Testis (tissue), 3 donors: ENCODE results near the gene FBXW8. TPM values are rescaled to one million over a fixed set of nuclear protein-coding genes. Genes with fewer than 3 reads are reported as not detected.

Source experiments
- DNase-seq: peaks from one replicate; pipeline ENCODE4 v3.0.0-alpha.2; 2019
- H3K27ac ChIP-seq, 2 donors: fragments of 200-600 bp; sonication (generic); one replicate each; pipeline ENCODE4 v1.5.1; 2019
- H3K27me3 ChIP-seq: fragments of 200-600 bp; sonication (generic); one replicate; pipeline ENCODE4 v1.5.1; 2019
- H3K36me3 ChIP-seq: fragments of 200-600 bp; sonication (generic); one replicate; pipeline ENCODE4 v1.5.1; 2017; ENCODE audit warnings: low read depth; ENCODE audit errors: missing control alignments
- H3K4me1 ChIP-seq: fragments of 200-600 bp; sonication (generic); one replicate; pipeline ENCODE4 v1.5.1; 2019
- H3K4me3 ChIP-seq, 2 donors: fragments of 200-600 bp; sonication (generic); one replicate each; pipeline ENCODE4 v1.5.1; 2017 to 2019
- H3K9me3 ChIP-seq: fragments of 200-600 bp; sonication (generic); one replicate; pipeline ENCODE4 v1.5.1; 2017
- CTCF ChIP-seq, 3 experiments: fragments of 450-650 bp in 2 of 3; fragments of 200-600 bp in 1 of 3; sonication (generic) in 1 of 3; IDR thresholded peaks; one replicate each; pipeline ENCODE4 v1.5.1; 2016 to 2019; ENCODE audit warnings: antibody characterized with exemption in 3 of 3, mild to moderate bottlenecking in 2 of 3, moderate library complexity in 1 of 3
- POLR2A ChIP-seq: fragments of 450-650 bp; IDR thresholded peaks from one replicate; pipeline ENCODE4 v1.6.1; 2017; ENCODE audit warnings: antibody characterized with exemption, mild to moderate bottlenecking, moderate library complexity
- WGBS, 2 donors: methylation state at CpG; one replicate each; pipeline ENCODE4 v1.1.5; 2018; 5-methylcytosine and 5-hydroxymethylcytosine counted together
- intact Hi-C: fragments of 100-400 bp; cut with DNase I; formaldehyde crosslinking; loops from one replicate; pipeline ENCODE4 v1.15.1; 2023; ENCODE audit warnings: low total_unique reads
- polyA plus RNA-seq: library from polyadenylated mRNA; stranded (reverse); fragments of 350-450 nt; fragmentation: Illumina TruSeq; extraction: RNeasy Lipid Tissue Mini Kit (QIAGEN cat#74804); gene quantifications from one replicate; pipeline ENCODE4 v1.2.3, GENCODE V29; 2014; ENCODE audit warnings: low read depth, low replicate concordance; ENCODE audit not compliant: insufficient read depth
- total RNA-seq, 2 donors: library from RNA; depleted of rRNA; stranded (reverse); fragments of >200 nt; gene quantifications; one replicate each; pipeline ENCODE4 v1.2.3, GENCODE V29; 2016

The FBXW8 gene
- total and polyA plus RNA-seq, 3 donors from 2014 or later, result 11.1 to 32.8 (median 31.0) TPM

- no peaks in the 10 kb centered on the region for H3K36me3 ChIP-seq
- H3K27me3 ChIP-seq, result no peaks in the 10 kb centered on the region
- H3K4me3 ChIP-seq, result no peak overlapping the region
- H3K9me3 ChIP-seq, result no peaks in the 10 kb centered on the region
- H3K4me1 ChIP-seq, result no peaks in the 10 kb centered on the region
- no peak for DNase-seq
- 63 to 64% methylated on average over 4 of the region's 4 CpGs for WGBS, 2 donors
- H3K27ac ChIP-seq, result peak overlapping the region in 1 of 2 donors; percentile 21
- intact Hi-C loops, result no loop called here
- no peak for TF ChIP-seq POLR2A
- TF ChIP-seq CTCF (IDR thresholded peaks at IDR 0.05), result no peak
Measured at GRCh38 chr12:117011988-117012805, 101.4 kb downstream of the FBXW8 start.

DNA sequence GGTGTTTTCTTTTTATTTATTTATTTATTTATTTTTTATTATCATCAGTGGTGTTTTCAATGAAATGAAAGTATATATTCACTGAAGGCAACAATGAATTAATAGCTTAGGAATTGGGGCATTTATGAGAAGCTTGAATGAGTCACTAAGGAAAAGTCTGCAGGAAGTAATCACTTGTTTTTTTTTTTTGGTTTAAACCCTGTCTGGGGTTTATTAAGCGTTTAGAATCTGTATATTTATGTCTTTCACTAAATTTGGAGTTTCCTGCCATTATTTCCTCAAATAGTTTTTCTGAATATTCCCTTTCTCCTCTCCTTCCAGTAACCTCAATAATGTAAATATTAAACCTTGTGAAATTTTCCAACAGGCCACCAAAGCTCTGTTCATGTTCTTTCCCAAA is 103.0 kb downstream of the FBXW8 start:
- WGBS, 2 donors, result 86 to 90% methylated on average over 1 of the region's 1 CpG
- no peak for DNase-seq
- no peaks in the 10 kb centered on the region for H3K36me3 ChIP-seq
- no peak overlapping the region for H3K4me3 ChIP-seq
- H3K27ac ChIP-seq, result no peak overlapping the region
- no peaks in the 10 kb centered on the region for H3K27me3 ChIP-seq
- no peaks in the 10 kb centered on the region for H3K9me3 ChIP-seq
- no peaks in the 10 kb centered on the region for H3K4me1 ChIP-seq
- intact Hi-C loops, result no loop called here
- TF ChIP-seq CTCF (IDR thresholded peaks at IDR 0.05), result no peak
- TF ChIP-seq POLR2A, result no peak

DNA sequence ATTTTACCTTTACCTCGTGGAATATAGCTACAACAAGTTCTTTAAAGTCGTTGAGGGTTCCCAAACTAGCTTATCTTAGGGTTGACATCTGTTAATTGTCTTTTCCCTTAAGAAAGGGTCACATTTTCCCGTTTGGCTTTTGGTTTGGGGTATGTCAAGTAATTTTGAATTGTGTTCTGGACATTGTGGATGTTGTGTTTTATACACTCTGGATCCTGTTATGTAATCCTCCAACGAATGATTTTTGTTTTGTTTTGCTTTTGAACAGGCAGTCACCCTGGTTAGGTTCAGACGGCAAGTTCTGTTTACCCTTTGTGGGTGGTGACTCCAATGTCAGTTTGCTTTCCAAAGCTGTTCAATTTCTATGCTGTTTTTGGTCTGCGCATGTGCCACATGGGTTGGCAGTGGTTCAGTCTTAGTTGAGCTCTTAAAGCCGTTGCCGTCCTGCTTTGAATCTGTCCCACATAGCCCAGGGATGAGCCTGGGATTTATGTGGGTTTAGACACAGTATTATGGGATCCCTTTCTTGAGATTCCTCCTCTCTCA is 103.7 kb downstream of the FBXW8 start:
- no peak for DNase-seq
- intact Hi-C loops, result no loop called here
- H3K4me1 ChIP-seq, result no peaks in the 10 kb centered on the region
- H3K4me3 ChIP-seq, result no peak overlapping the region
- H3K27ac ChIP-seq, result no peak overlapping the region
- no peaks in the 10 kb centered on the region for H3K9me3 ChIP-seq
- no peak for TF ChIP-seq CTCF (IDR thresholded peaks at IDR 0.05)
- TF ChIP-seq POLR2A, result no peak
- no peaks in the 10 kb centered on the region for H3K27me3 ChIP-seq
- H3K36me3 ChIP-seq, result no peaks in the 10 kb centered on the region
- WGBS, 2 donors, result 94 to 95% methylated on average over 8 of the region's 8 CpGs

DNA sequence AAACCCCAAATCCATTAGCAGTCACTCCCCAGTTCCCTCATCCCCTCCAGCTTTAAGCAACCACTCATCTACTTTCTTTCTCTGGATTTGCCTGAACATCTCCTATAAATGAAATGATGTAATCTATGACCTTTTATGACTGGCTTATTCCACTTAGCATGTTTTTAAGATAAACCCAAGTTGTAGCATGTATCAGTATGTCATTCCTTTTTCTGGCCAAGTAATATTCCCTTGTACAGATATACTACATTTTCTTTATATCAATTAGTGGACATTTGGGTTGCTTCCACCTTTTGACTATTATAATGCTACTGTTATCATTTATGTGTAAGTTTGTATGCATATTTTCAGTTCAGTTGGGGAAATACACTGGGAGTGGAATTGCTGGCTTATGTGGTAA is 105.1 kb downstream of the FBXW8 start:
- TF ChIP-seq POLR2A (no peak), CTCF (IDR thresholded peaks at IDR 0.05) (no peak)
- Histone ChIP-seq H3K27ac (no peak overlapping the region), H3K27me3 (no peaks in the 10 kb centered on the region), H3K36me3 (no peaks in the 10 kb centered on the region), H3K4me1 (no peaks in the 10 kb centered on the region), H3K4me3 (no peak overlapping the region), H3K9me3 (no peaks in the 10 kb centered on the region)
- intact Hi-C loops, result no loop called here
- DNase-seq, result no peak

DNA sequence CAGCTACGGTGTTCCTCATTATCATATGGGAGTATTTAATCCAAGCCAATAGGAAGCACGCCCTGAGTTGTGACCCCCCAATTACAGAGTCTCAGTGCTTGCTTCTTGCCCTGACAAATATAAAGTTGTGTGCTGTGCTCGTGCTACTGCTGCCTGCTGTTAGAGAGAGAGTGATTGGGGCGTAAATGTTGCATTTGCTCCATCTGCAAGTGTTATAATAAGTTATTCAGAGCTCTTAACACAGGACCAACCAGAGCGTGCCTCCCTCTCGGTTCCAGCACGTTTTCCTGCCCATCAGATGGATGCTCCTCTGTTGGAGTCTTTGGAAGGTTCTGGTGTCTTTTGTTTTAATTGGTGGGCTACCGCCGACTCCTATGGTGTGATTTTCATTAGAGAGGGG is 107.1 kb downstream of the FBXW8 start:
- Histone ChIP-seq H3K27me3 (no peaks in the 10 kb centered on the region), H3K9me3 (no peaks in the 10 kb centered on the region), H3K36me3 (no peaks in the 10 kb centered on the region), H3K4me1 (peaks cover 8% of the 10 kb centered on the region), H3K27ac (no peak overlapping the region), H3K4me3 (no peak overlapping the region)
- no peak for TF ChIP-seq POLR2A
- TF ChIP-seq CTCF (IDR thresholded peaks at IDR 0.05), result no peak
- WGBS, 2 donors, result 74 to 80% methylated on average over 9 of the region's 9 CpGs
- no peak for DNase-seq
- intact Hi-C loops, result no loop called here
